PC-3 (cell line): ENCODE measurements around the gene SCMH1.

Experiments
- EZH2phosphoT487 ChIP-seq: fragments of 300-600 bp; sonication (generic); IDR thresholded peaks from 2 replicates; pipeline ENCODE4 v1.6.1; 2018; ENCODE audit warnings: mild to moderate bottlenecking, antibody characterized with exemption, low read length, borderline replicate concordance
- TF ChIP-seq, protein P1 (sequence below): fragments of 300-600 bp; sonication (generic); conservative IDR thresholded peaks from 2 replicates; pipeline ENCODE4 v1.5.1; 2017; ENCODE audit warnings: antibody characterized with exemption, low read depth, mild to moderate bottlenecking, low read length

DNA sequence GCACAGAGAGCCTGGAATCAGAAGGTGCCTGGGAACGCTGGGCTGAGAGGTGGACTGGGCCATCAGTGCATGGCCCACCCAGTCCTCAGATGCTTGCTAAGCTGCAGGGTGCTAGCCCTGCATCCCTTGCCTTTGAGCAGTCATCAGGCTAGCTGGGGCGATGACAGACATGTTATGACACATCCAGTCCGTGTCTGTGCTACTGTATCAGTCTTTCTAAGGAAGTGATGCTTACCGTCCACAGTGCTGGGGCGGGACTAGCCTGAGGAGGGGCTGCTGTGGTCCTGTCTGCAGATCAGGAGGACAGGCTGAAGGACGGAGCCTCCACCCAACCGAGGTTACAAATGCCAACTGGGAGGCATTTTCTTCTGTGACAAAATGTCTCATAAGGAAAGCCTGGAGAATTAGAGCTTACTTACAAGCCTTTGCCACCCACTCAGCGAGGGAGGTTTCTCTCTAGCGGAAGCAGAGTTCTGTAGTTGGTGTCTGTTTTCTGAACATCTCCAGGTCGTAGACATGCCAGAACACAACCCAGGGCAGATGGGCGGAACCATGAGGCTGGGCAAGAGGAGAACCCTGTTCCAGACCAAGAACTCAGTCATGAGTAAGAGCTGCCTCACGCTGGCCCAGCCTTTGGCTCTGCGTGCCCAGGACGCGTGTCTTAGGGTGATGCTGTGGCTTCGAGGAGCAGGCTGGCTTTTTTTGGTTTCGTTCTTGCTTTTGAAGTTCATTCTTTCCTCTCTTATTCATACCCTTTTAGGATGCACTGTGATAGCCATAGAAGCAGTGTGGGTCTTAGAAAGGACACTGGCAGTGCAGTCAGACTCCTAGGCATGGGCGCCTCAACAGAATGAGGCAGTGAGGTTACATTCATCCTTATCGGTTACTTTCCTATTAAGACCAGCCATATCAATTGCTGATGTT, 234.9 kb downstream of the SCMH1 start:
- TF ChIP-seq, protein P1, sequence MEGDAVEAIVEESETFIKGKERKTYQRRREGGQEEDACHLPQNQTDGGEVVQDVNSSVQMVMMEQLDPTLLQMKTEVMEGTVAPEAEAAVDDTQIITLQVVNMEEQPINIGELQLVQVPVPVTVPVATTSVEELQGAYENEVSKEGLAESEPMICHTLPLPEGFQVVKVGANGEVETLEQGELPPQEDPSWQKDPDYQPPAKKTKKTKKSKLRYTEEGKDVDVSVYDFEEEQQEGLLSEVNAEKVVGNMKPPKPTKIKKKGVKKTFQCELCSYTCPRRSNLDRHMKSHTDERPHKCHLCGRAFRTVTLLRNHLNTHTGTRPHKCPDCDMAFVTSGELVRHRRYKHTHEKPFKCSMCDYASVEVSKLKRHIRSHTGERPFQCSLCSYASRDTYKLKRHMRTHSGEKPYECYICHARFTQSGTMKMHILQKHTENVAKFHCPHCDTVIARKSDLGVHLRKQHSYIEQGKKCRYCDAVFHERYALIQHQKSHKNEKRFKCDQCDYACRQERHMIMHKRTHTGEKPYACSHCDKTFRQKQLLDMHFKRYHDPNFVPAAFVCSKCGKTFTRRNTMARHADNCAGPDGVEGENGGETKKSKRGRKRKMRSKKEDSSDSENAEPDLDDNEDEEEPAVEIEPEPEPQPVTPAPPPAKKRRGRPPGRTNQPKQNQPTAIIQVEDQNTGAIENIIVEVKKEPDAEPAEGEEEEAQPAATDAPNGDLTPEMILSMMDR: no peak
- no peak for TF ChIP-seq EZH2phosphoT487
